Measurements from ENCODE around the gene AKTIP.

Gene AKTIP

GRCh38 chr16:53453928-53454327, 49.1 kb downstream of the AKTIP start:
- TF ChIP-seq POLR2AphosphoS5 (IDR thresholded peaks at IDR 0.05; ENCODE audit: low read depth, low read length) (no peak), POU2F2 (IDR thresholded peaks at IDR 0.05; ENCODE audit: low read depth, low read length) (no peak), TAF1 (IDR thresholded peaks at IDR 0.05; ENCODE audit: low read depth, low read length) (no peak), SPI1 (IDR thresholded peaks at IDR 0.05; ENCODE audit: low read depth, low read length) (no peak), PAX5 (IDR thresholded peaks at IDR 0.05; ENCODE audit: insufficient read depth, low read length, severe bottlenecking) (no peak), POLR2A (IDR thresholded peaks at IDR 0.05; ENCODE audit: low read depth, low read length) (no peak)
- no peak for DNase-seq (ENCODE audit: insufficient read length, low spot score)
- no peak for FAIRE-seq

DNA sequence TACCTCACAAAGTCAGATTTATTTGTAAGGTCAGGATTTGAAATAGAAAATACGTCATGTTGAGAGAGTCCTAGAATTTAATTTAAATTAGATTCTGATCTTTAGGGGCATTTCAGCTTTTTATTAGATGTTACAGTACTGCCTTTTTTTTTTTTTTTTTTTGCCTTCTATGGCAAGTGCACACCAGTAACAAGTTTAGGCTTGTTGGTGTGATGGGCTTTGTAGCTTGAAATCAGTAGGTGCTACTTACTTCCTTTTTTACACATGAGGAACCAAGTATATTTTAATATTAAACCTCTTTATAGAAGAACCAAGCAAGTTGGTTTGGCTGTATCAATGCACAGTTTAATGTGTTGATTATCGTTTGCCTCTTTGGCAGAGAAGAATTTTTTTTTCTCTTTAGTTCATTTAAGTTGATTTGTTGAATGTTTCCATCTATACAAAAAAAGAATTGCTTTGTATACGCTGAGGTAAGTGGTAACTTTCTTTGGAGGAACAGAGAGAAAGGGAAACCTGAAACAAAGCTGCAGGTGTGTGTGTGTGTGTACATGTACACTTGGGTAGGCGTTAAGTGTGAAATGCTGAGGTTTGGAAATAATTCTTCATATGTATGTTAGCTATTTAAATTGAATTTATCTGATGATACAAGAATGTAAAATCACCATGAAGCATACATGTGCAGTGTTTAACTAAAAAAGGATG, 53.0 kb downstream of the AKTIP start:
- TF ChIP-seq PAX5 (IDR thresholded peaks at IDR 0.05; ENCODE audit: insufficient read depth, low read length, severe bottlenecking), result no peak
- no peak for TF ChIP-seq POLR2AphosphoS5 (IDR thresholded peaks at IDR 0.05; ENCODE audit: low read depth, low read length)
- TF ChIP-seq POU2F2 (IDR thresholded peaks at IDR 0.05; ENCODE audit: low read depth, low read length), result no peak
- TF ChIP-seq POLR2A (IDR thresholded peaks at IDR 0.05; ENCODE audit: low read depth, low read length), result no peak
- no peak for TF ChIP-seq SPI1 (IDR thresholded peaks at IDR 0.05; ENCODE audit: low read depth, low read length)
- no peak for TF ChIP-seq TAF1 (IDR thresholded peaks at IDR 0.05; ENCODE audit: low read depth, low read length)
- FAIRE-seq, result no peak
- DNase-seq (ENCODE audit: insufficient read length, low spot score), result no peak

DNA sequence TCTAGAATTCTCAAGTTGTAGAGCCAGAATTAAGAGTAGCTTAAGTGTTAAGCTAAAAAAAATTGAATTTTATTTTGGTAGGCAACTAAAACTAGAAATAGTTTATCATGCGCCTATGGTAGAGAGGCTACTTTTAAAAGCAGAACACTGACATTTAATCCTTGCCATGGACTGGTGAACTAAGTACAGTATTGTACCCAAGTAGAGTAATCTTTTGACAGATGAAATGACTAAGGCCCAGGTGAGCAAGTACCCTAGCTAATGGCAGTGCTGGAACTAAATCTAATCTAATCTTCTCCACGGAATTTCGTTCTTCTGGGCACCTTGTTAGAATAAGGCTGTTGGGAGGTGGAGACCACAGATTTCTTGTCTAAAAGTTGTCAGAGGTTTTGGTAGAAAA, 56.9 kb downstream of the AKTIP start:
- FAIRE-seq (no peak), DNase-seq (ENCODE audit: insufficient read length, low spot score) (no peak)
- TF ChIP-seq SPI1 (IDR thresholded peaks at IDR 0.05; ENCODE audit: low read depth, low read length) (no peak), PAX5 (IDR thresholded peaks at IDR 0.05; ENCODE audit: insufficient read depth, low read length, severe bottlenecking) (no peak), TAF1 (IDR thresholded peaks at IDR 0.05; ENCODE audit: low read depth, low read length) (no peak), POLR2A (IDR thresholded peaks at IDR 0.05; ENCODE audit: low read depth, low read length) (no peak), POLR2AphosphoS5 (IDR thresholded peaks at IDR 0.05; ENCODE audit: low read depth, low read length) (no peak), POU2F2 (IDR thresholded peaks at IDR 0.05; ENCODE audit: low read depth, low read length) (no peak)

- FAIRE-seq, result no peak
- TF ChIP-seq POU2F2 (IDR thresholded peaks at IDR 0.05; ENCODE audit: low read depth, low read length), result no peak
- no peak for TF ChIP-seq TAF1 (IDR thresholded peaks at IDR 0.05; ENCODE audit: low read depth, low read length)
- TF ChIP-seq POLR2A (IDR thresholded peaks at IDR 0.05; ENCODE audit: low read depth, low read length), result no peak
- TF ChIP-seq PAX5 (IDR thresholded peaks at IDR 0.05; ENCODE audit: insufficient read depth, low read length, severe bottlenecking), result no peak
- DNase-seq (ENCODE audit: insufficient read length, low spot score), result no peak
Observed at GRCh38 chr16:53445534-53445933, 57.5 kb downstream of the AKTIP start.
